ENCODE measurements around the gene SECTM1.

SECTM1 gene

DNA sequence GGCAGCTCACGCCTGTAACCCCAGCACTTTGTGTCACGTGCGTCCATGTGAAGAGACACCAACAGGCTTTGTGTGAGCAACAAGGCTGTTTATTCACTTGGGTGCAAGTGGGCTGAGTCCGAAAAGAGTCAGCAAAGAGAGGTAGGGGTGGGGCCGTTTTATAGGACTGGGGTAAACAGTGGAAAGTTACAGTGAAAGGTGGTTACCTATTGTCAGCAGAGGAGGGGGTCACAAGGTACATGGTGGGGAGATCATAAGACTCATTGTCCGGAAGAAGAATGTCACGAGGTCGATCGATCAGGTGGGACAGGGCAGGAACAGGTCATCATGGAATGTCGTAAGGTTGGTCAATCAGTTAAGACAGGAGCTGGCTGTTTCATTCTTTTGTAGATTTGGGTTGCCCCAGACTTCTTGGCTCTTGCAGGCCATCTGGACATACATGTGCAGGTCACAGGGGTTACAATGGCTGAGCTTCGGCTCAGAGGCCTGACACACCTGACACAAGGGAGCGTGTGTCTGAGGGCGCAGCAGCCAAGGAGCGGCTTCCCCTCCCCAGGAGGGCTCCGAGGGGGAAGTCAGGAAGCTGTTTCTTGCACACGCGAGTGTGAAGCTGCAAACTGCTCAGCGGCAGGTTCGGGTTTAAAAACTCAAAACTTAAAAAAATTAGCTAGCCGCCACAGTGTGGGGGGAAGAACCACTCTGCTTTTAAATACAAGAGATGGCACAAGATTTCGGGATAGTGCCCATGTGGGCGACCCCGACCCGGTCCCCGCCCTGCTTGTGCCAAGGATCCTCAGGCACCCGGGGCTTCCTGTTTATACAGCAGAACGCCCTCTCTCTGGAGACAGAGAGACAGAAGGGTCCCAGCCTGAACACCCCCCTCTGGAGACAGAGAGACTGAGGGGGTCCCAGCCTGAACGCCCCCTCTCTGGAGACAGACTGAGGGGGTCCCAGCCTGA lies 13.1 kb upstream of the SECTM1 start:
- no peak for DNase-seq

GRCh38 chr17:82345151-82345976 lies 11.8 kb upstream of the SECTM1 start:
- DNase-seq = no peak

DNA sequence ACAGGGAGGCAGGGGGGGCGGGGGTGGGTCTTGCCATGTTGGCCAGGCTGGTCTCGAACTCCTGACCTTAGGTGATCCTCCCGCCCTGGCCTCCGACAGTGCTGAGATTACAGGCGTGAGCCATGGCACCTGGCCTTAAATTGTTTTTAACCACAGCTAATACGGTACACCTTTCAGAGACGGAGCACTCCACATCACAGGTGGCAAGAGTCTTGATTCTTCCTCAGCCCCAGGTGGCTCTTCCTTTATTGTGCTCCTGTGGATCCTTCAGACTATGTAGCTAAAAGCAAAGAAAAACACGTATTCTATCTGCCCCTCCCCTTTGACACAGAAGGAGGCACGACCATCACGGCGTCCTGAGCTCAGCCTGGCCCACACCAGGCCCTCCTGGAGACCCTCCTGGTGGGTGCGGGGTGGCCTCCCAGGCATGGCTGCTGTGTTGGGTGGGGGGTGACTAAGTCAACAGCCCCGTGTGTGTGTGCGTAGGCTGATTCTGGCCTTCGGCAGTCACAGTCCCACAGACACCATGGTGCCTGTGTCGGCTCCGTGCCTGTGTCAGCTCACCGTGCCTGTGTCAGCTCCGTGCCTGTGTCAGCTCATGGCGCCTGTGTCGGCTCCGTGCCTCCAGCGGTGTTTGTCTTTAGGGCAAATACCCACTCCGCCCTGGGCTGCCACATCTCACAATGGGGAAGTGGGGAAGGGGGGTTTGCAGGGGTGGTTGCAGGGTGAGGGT lies 10.8 kb upstream of the SECTM1 start:
- no peak for DNase-seq

GRCh38 chr17:82343560-82343959 lies 10.0 kb upstream of the SECTM1 start:
- no peak for DNase-seq

DNA sequence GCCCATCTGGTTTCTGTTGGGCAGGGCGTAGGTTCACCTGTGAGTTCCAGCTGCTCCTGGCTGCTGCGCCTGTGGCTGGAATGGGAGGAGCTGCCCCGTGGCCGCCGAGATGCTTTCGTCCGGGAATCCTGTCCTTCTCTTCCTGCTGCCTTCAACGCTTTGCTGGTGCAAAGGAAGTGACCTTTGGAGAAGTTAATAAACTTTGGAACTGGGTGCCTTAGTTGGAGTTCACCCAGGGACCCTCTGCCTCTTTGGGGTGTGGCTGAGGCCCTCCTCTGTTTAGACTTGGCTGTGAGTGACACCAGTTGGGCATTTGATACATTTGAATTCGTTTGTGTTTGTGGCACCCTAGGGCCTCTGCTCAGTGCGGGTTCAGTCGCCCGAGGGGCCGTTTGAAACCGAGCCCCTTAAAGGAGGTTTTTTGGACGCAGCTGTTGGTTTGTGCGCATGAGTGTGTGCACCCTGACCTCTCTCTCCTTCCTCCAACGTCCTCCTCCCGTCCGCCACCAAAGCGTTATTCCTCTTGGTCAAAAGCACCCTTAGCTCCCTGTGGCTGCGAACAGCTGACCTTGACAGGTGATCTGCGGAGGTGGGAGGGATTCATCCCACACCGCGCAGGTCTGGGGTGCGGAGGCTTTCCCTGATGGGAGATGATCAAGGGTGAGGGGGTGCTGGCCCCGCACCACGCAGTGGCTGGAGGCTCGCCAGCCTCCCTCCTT lies 9.0 kb upstream of the SECTM1 start:
- no peak for DNase-seq

- DNase-seq = no peak
Observed at GRCh38 chr17:82339634-82340580, 6.3 kb upstream of the SECTM1 start.

- no peak for DNase-seq
Observed at GRCh38 chr17:82338858-82339633, 5.5 kb upstream of the SECTM1 start.

GRCh38 chr17:82334622-82335394 lies 1.2 kb upstream of the SECTM1 start:
- no peak for DNase-seq

GRCh38 chr17:82334204-82334621 lies 647 bp upstream of the SECTM1 start:
- no peak for DNase-seq

DNA sequence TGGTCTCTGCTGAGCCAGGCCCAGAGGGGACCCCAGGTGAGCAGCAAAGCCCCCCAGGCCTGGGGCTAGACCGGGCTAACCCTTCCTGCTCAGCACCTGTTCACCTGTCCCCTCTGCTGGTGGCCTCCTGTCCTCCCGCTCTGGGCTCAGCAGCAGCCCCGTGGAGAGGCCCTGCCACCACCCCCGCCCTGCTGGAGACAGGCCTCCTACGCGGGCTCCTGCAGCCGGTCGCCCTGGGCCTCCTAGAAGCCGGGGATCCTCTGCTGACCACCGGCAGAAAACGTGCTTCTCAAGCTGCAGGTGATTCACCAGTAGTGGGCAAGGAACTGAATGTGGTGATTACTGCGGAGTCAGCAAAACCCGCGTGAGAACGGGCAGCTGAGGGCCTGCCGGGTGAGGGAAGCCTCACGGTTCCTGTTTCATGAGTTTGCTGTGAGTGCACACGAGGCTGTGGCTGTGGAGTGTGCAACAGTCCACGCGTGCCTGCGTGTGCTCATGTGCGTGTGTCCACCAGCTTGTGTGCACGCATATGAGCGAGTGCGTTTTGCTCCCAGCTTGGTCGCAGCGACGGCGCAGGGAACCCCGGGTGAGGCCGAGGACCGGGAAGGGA lies 792 bp downstream of the SECTM1 start:
- DNase-seq = no peak

DNA sequence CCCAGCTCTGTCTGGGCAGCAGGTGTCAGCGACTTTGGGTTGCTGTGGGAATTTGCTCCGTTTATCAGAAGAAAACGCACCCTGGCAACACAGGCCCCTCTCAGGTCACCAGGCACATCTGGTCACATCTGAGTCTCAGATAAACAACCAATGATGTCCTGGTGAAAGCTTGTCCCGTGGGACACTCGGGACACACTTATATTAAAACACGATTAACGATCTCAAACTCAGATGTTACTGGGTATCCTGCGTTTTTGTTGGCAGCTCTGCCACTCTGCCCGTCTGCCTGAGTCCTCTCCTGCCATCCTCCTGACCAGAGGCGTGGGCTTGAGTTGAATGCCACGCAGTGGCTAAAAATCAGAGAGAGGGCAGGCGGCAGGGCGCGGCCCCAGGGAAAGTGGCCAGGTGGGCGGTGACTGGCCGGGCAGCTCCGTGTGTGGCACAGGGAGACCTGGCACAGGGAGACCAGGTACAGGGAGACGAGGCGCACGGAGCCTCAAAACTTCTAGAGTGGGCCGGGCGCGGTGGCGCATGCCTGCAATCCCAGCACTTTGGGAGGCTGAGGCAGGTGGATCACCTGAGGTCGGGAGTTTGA lies 2.1 kb downstream of the SECTM1 start:
- DNase-seq = no peak

DNA sequence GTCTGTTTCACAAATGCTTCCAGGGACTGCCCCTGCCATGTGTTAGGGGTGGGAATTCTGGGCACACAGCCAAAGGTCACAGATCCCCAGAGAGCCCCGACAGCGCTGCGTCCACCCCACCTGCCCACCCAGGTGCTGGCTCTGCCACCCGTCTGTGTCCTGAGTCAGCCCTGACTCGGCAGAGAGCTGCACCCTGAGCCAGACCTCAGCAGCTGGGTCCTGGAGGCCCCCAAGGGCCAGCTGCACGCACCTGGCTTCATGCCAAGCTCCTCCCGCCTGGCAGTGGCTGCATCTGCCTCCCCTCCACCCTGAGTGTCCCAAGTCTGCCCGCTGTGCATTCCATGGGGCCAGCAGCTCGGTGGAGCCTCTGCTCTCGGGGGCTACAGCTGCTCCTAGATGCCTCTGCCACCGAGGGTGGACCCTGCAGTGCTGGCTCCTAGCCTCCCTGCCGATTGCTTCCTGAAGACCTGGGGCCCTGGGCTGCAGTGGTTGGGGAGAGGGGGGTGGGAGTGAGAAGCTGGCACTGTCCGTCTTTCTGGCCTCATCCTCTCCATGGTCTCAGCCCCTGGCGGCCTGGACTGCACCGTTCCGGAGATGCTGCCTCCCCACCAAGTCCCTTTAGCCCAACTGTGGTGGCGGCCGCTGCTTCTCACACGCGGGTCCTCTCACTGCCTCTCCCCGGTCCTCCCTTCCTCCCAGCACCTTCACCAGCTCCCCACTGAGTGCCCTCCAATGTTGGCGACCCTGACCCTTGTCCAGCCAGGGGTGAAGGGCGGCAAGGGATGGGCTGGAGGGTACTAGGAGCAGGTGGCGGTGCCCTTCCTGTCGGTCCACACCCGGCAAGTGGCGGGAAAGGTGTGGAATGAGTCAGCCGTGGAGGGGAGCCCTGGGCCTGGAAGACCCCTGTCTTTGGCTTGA lies 3.0 kb downstream of the SECTM1 start:
- DNase-seq = peak; percentile 46

GRCh38 chr17:82329683-82330321 lies 3.8 kb downstream of the SECTM1 start:
- no peak for DNase-seq

- no peak for DNase-seq
Observed at GRCh38 chr17:82328994-82329507, 4.5 kb downstream of the SECTM1 start.

DNA sequence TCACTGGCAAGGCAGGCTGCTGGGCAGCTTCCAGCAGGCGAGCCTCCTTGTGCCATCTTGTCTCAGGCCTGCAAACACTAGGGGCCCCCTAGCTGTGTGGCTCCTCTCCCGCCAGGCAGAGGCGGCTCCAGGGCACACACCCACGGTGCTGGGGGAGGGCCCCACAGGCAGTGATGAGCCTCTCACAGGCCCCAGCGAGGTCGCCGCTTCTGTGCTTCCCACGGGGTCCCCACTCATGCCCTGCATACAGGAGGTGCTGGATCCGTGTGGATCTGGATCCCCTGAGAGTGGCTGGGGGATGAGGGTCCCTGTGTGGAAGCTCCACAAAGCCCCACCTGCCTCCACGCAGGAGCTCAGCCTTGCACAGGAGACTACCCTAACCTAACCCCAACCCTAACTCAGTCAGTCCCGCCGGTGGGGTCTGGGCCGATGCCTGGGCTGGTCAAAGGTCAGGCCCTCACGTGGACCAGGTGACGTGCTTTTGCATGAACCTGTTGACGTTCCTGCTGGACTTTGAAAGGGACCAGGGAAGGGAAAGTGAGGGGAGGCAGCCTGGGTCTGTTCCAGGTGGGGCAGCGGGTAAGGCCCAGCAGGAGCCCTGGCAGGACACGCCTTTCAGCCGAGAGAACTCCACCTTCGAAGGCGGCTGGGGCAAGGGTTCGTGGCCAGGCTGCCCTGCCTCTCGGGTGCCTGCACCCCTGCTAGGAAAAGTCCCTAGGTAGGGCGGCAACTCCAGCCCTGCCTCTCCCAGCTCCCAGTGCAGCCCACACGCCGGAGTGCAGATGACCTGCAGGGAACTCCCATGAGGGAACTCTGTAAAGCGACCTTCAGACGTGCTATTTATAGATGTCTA lies 5.2 kb downstream of the SECTM1 start:
- DNase-seq = no peak

- DNase-seq = no peak
Observed at GRCh38 chr17:82327757-82328140, 5.8 kb downstream of the SECTM1 start.

Data from NCI-H2081 treated with DMSO at 0.1 percent for 48 hours (cell line).